ENCODE data around the gene WWC2. TPM values are rescaled to one million over a fixed set of nuclear protein-coding genes. Genes with fewer than 3 reads are reported as not detected.

Gene WWC2
- total RNA-seq, 1 experiment from 2014 or later = 126 TPM

DNA sequence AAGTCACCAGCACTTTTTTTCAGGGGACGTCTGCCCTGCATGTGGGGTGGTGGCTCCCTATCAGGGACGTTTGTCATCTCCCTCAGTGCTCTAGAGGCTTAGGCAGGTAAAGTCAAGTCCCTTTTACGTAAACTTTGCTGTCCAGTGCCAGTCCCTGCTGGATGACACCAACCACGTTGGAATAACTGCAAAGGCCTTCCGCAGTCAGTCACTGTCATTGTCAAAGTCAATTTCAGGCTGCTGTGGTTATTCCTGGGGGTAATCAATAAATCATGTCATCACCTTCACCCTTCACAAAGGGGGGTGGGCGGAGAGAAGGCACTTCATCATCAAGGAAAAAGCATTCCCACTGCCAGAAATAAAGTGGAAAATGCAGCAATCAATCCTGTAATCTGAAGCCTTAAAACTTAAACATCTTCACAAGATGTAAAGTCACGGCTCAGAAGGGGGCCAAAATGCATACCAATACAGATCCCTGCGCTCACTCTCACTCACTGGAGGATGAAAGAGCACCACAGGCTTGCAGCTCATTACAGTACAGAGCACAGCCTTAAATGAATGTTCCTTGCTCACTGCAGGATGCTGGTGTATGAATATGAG is 164.8 kb downstream of the WWC2 start:
- peaks cover 83% of the 10 kb centered on the region for H3K36me3 Mint-ChIP-seq
- ATAC-seq = peak; percentile 46

More for the DNA sequence above, 164.8 kb downstream of the WWC2 start:
- Mint-ChIP-seq H3K4me3 (no peak overlapping the region), H3K4me1 (peaks cover 25% of the 10 kb centered on the region), H3K27ac (peak overlapping the region; percentile 38; the same call in 1 of the 2 replicates), H3K27me3 (ENCODE audit: low read depth) (no peaks in the 10 kb centered on the region), H3K9me3 (no peaks in the 10 kb centered on the region)
- TF ChIP-seq OVOL2 (CRISPR knock-in tag; IDR thresholded peaks at IDR 0.05; ENCODE audit: borderline replicate concordance) (no peak), CREM (CRISPR knock-in tag; IDR thresholded peaks at IDR 0.05) (no peak), ZNF263 (CRISPR knock-in tag; IDR thresholded peaks at IDR 0.05; ENCODE audit: low read depth) (no peak), CREB1 (CRISPR knock-in tag; IDR thresholded peaks at IDR 0.05) (no peak), NFATC4 (CRISPR knock-in tag; IDR thresholded peaks at IDR 0.05) (no peak), FOXP1 (CRISPR knock-in tag; IDR thresholded peaks at IDR 0.05; ENCODE audit: borderline replicate concordance) (no peak), ZNF121 (CRISPR knock-in tag; IDR thresholded peaks at IDR 0.05) (no peak), ZNF219 (CRISPR knock-in tag; IDR thresholded peaks at IDR 0.05; ENCODE audit: borderline replicate concordance) (no peak), ZNF416 (CRISPR knock-in tag; IDR thresholded peaks at IDR 0.05) (no peak)
- TF ChIP-seq, protein P1, sequence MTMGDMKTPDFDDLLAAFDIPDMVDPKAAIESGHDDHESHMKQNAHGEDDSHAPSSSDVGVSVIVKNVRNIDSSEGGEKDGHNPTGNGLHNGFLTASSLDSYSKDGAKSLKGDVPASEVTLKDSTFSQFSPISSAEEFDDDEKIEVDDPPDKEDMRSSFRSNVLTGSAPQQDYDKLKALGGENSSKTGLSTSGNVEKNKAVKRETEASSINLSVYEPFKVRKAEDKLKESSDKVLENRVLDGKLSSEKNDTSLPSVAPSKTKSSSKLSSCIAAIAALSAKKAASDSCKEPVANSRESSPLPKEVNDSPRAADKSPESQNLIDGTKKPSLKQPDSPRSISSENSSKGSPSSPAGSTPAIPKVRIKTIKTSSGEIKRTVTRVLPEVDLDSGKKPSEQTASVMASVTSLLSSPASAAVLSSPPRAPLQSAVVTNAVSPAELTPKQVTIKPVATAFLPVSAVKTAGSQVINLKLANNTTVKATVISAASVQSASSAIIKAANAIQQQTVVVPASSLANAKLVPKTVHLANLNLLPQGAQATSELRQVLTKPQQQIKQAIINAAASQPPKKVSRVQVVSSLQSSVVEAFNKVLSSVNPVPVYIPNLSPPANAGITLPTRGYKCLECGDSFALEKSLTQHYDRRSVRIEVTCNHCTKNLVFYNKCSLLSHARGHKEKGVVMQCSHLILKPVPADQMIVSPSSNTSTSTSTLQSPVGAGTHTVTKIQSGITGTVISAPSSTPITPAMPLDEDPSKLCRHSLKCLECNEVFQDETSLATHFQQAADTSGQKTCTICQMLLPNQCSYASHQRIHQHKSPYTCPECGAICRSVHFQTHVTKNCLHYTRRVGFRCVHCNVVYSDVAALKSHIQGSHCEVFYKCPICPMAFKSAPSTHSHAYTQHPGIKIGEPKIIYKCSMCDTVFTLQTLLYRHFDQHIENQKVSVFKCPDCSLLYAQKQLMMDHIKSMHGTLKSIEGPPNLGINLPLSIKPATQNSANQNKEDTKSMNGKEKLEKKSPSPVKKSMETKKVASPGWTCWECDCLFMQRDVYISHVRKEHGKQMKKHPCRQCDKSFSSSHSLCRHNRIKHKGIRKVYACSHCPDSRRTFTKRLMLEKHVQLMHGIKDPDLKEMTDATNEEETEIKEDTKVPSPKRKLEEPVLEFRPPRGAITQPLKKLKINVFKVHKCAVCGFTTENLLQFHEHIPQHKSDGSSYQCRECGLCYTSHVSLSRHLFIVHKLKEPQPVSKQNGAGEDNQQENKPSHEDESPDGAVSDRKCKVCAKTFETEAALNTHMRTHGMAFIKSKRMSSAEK (CRISPR knock-in tag; IDR thresholded peaks at IDR 0.05; ENCODE audit: borderline replicate concordance) = no peak
- TF ChIP-seq, protein P2, sequence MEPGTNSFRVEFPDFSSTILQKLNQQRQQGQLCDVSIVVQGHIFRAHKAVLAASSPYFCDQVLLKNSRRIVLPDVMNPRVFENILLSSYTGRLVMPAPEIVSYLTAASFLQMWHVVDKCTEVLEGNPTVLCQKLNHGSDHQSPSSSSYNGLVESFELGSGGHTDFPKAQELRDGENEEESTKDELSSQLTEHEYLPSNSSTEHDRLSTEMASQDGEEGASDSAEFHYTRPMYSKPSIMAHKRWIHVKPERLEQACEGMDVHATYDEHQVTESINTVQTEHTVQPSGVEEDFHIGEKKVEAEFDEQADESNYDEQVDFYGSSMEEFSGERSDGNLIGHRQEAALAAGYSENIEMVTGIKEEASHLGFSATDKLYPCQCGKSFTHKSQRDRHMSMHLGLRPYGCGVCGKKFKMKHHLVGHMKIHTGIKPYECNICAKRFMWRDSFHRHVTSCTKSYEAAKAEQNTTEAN (CRISPR knock-in tag; IDR thresholded peaks at IDR 0.05) = no peak
- TF ChIP-seq, protein P3, sequence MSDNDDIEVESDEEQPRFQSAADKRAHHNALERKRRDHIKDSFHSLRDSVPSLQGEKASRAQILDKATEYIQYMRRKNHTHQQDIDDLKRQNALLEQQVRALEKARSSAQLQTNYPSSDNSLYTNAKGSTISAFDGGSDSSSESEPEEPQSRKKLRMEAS (CRISPR knock-in tag; IDR thresholded peaks at IDR 0.05) = no peak
- TF ChIP-seq, protein P4, sequence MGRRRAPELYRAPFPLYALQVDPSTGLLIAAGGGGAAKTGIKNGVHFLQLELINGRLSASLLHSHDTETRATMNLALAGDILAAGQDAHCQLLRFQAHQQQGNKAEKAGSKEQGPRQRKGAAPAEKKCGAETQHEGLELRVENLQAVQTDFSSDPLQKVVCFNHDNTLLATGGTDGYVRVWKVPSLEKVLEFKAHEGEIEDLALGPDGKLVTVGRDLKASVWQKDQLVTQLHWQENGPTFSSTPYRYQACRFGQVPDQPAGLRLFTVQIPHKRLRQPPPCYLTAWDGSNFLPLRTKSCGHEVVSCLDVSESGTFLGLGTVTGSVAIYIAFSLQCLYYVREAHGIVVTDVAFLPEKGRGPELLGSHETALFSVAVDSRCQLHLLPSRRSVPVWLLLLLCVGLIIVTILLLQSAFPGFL (CRISPR knock-in tag; IDR thresholded peaks at IDR 0.05; ENCODE audit: borderline replicate concordance) = no peak
- TF ChIP-seq, protein P5, sequence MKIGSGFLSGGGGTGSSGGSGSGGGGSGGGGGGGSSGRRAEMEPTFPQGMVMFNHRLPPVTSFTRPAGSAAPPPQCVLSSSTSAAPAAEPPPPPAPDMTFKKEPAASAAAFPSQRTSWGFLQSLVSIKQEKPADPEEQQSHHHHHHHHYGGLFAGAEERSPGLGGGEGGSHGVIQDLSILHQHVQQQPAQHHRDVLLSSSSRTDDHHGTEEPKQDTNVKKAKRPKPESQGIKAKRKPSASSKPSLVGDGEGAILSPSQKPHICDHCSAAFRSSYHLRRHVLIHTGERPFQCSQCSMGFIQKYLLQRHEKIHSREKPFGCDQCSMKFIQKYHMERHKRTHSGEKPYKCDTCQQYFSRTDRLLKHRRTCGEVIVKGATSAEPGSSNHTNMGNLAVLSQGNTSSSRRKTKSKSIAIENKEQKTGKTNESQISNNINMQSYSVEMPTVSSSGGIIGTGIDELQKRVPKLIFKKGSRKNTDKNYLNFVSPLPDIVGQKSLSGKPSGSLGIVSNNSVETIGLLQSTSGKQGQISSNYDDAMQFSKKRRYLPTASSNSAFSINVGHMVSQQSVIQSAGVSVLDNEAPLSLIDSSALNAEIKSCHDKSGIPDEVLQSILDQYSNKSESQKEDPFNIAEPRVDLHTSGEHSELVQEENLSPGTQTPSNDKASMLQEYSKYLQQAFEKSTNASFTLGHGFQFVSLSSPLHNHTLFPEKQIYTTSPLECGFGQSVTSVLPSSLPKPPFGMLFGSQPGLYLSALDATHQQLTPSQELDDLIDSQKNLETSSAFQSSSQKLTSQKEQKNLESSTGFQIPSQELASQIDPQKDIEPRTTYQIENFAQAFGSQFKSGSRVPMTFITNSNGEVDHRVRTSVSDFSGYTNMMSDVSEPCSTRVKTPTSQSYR (CRISPR knock-in tag; IDR thresholded peaks at IDR 0.05) = no peak
- TF ChIP-seq, protein P6, sequence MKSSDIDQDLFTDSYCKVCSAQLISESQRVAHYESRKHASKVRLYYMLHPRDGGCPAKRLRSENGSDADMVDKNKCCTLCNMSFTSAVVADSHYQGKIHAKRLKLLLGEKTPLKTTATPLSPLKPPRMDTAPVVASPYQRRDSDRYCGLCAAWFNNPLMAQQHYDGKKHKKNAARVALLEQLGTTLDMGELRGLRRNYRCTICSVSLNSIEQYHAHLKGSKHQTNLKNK (CRISPR knock-in tag; IDR thresholded peaks at IDR 0.05) = no peak
- TF ChIP-seq, protein P7, sequence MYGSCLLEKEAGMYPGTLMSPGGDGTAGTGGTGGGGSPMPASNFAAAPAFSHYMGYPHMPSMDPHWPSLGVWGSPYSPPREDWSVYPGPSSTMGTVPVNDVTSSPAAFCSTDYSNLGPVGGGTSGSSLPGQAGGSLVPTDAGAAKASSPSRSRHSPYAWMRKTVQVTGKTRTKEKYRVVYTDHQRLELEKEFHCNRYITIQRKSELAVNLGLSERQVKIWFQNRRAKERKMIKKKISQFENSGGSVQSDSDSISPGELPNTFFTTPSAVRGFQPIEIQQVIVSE (CRISPR knock-in tag; IDR thresholded peaks at IDR 0.05; ENCODE audit: borderline replicate concordance) = no peak
- TF ChIP-seq, protein P8, sequence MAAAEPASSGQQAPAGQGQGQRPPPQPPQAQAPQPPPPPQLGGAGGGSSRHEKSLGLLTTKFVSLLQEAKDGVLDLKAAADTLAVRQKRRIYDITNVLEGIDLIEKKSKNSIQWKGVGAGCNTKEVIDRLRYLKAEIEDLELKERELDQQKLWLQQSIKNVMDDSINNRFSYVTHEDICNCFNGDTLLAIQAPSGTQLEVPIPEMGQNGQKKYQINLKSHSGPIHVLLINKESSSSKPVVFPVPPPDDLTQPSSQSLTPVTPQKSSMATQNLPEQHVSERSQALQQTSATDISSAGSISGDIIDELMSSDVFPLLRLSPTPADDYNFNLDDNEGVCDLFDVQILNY (CRISPR knock-in tag; IDR thresholded peaks at IDR 0.05) = no peak
- CTCF ChIA-PET = interaction anchor here (1.3 to 4.3 kb wide), 2 partner anchors 189 to 250 kb away, joined by 3 to 73 read pairs; no protein-coding TSS in a partner anchor
- POLR2A ChIA-PET = no interaction called here
- no peak for DNase-seq (ENCODE audit: low spot score)
